ENCODE data around the gene POLN. TPM values are rescaled to one million over a fixed set of nuclear protein-coding genes. Genes with fewer than 3 reads are reported as not detected.

The POLN gene
- total RNA-seq, 4 donors from 2014 or later, result 0.27 to 2.6 (median 1.4) TPM

GRCh38 chr4:2260344-2261109, 18.6 kb upstream of the POLN start:
- H3K9me3 ChIP-seq, result no peaks in the 10 kb centered on the region
- H3K27me3 ChIP-seq, result no peaks in the 10 kb centered on the region
- peak overlapping the region; percentile 96 to 100 (median 98) for H3K4me3 ChIP-seq
- H3K4me1 ChIP-seq, result peaks cover 34 to 72% (median 60%) of the 10 kb centered on the region in 4 donors
- H3K27ac ChIP-seq, result peak overlapping the region; percentile 95 to 97 (median 97)
- H3K36me3 ChIP-seq, result no peaks in the 10 kb centered on the region
- DNase-seq, result peak; percentile 15
- intact Hi-C loops (cut with DNase I; ENCODE audit: low total_unique reads), result no loop called here
- TF ChIP-seq EP300 (IDR thresholded peaks at IDR 0.05; ENCODE audit: low read depth) (no peak), POLR2A (IDR thresholded peaks at IDR 0.05) (no peak), CTCF (IDR thresholded peaks at IDR 0.05) (no peak), POLR2AphosphoS5 (IDR thresholded peaks at IDR 0.05) (no peak)
- in situ Hi-C loops (cut with MboI; ENCODE audit: low pct_ligation_motif_present in 1 of 4, low pct_unique_long_range_greater_than_20kb in 1 of 4, low sequenced_read_pairs in 3 of 4), result no loop called here
- WGBS, 2 donors (ENCODE audit: low coverage in 1 of 2), result 47% methylated on average over 22 of the region's 23 CpGs; no CpG with 5 or more reads in 1 of the 2 donors

GRCh38 chr4:2259541-2260343, 17.8 kb upstream of the POLN start:
- H3K4me1 ChIP-seq, result peaks cover 34 to 73% (median 64%) of the 10 kb centered on the region in 4 donors
- no peaks in the 10 kb centered on the region for H3K36me3 ChIP-seq
- peak; percentile 7 for DNase-seq
- no peaks in the 10 kb centered on the region for H3K9me3 ChIP-seq
- H3K4me3 ChIP-seq, result peak overlapping the region in 2 of 4 donors; percentile 96 to 100
- in situ Hi-C loops (cut with MboI; ENCODE audit: low pct_ligation_motif_present in 1 of 4, low pct_unique_long_range_greater_than_20kb in 1 of 4, low sequenced_read_pairs in 3 of 4), result no loop called here
- peak overlapping the region; percentile 95 to 97 (median 97) for H3K27ac ChIP-seq
- intact Hi-C loops (cut with DNase I; ENCODE audit: low total_unique reads), result no loop called here
- no peaks in the 10 kb centered on the region for H3K27me3 ChIP-seq
- WGBS, 2 donors (ENCODE audit: low coverage in 1 of 2), result 86% methylated on average over 12 of the region's 15 CpGs; no CpG with 5 or more reads in 1 of the 2 donors
- TF ChIP-seq POLR2A (IDR thresholded peaks at IDR 0.05), result no peak
- no peak for TF ChIP-seq EP300 (IDR thresholded peaks at IDR 0.05; ENCODE audit: low read depth)
- no peak for TF ChIP-seq CTCF (IDR thresholded peaks at IDR 0.05)
- TF ChIP-seq POLR2AphosphoS5 (IDR thresholded peaks at IDR 0.05), result no peak

GRCh38 chr4:2259036-2259540, 17.2 kb upstream of the POLN start:
- DNase-seq, result peak; percentile 5
- Histone ChIP-seq H3K9me3 (no peaks in the 10 kb centered on the region), H3K27me3 (no peaks in the 10 kb centered on the region), H3K4me1 (peaks cover 34 to 73% (median 64%) of the 10 kb centered on the region in 4 donors), H3K36me3 (peaks cover 0 to 5% (median 0%) of the 10 kb centered on the region in 4 donors), H3K4me3 (no peak overlapping the region), H3K27ac (peak overlapping the region; percentile 69 to 97 (median 96))
- 74% methylated on average over 4 of the region's 13 CpGs; no CpG with 5 or more reads in 1 of the 2 donors for WGBS, 2 donors (ENCODE audit: low coverage in 1 of 2)
- in situ Hi-C loops (cut with MboI; ENCODE audit: low pct_ligation_motif_present in 1 of 4, low pct_unique_long_range_greater_than_20kb in 1 of 4, low sequenced_read_pairs in 3 of 4), result no loop called here
- no peak for TF ChIP-seq EP300 (IDR thresholded peaks at IDR 0.05; ENCODE audit: low read depth)
- no peak for TF ChIP-seq POLR2A (IDR thresholded peaks at IDR 0.05)
- no peak for TF ChIP-seq POLR2AphosphoS5 (IDR thresholded peaks at IDR 0.05)
- TF ChIP-seq CTCF (IDR thresholded peaks at IDR 0.05), result no peak
- intact Hi-C loops (cut with DNase I; ENCODE audit: low total_unique reads), result no loop called here

Data from transverse colon (tissue), 4 donors.